GM18870 (cell line): Measurements from ENCODE around the gene ENTPD1.
"Not testable (repeated sequence)": the region's sequence is repeated elsewhere in the genome, so short reads cannot be mapped to it uniquely, and the experiment has no call there.

Source experiments
- ATAC-seq: cut with Tn5 transposase; IDR thresholded peaks from one replicate; pipeline ENCODE4 v1.9.1; 2021; ENCODE audit warnings: moderate library complexity; ENCODE audit not compliant: unreplicated experiment

The ENTPD1 gene

DNA sequence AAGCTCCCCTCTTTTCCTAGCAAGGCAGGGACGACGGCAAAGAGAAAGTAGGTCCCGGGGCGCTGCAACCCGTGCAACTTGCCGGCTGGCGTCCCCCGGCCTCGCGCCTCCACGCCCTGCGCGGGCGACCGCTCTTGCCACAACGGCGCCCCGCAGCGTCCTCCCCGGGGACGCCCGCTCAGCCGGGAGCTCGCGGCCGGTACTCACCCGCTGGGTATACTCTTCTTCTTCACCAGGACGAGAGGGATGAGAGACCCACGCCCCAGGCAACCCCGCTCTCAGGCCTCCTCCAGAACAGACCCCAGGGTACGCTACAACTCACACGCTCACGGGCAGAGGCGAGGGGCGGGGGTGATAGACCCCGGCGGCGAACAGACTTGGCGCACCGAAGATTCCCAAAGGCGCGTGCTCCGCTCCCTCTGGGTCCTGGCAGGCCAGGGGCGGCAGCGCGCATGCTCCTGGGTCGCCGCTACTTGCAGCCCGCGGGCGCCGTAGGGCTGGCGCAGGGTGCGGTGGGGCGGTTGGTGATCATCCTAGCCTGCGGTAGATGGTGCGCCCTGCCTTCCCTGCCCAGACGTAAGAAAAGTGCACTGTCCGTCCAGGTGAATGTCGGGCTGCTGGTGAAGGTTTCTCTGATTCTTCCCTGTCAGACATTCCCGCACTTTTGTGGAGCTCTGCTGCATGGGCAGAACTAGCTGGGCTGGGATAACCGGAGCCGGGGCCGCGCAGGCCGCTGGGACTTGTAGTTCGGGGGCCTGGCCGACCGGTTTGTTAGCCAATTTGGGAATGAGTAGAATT lies 151.7 kb downstream of the ENTPD1 start, which contains the start of gene CC2D2B:
Gene CC2D2B (plus strand): TSS at position 520 of the 798 bp plus-strand sequence. CDS start 3,349 bp downstream, outside the sequence.
- peak; percentile 70 for ATAC-seq

DNA sequence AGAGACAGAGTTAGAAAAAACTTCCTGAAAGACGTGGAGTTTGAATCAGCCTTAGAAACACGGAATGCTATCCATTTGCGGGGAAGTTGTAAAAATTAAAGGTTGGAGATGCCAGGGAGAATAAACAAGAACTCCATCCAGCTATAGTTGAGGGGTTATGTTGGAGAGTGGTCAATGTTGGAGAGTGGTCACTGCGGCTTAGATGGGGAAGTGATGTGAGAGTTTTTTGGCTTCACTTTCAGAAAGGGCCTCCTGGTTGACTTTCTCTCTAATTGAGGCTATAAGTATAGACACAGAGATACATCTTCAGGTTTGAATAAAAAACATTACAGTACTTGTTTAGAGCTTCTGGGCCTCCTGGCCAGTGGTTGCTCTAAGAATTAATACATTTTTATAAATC lies 152.5 kb downstream of the ENTPD1 start:
- no peak for ATAC-seq

DNA sequence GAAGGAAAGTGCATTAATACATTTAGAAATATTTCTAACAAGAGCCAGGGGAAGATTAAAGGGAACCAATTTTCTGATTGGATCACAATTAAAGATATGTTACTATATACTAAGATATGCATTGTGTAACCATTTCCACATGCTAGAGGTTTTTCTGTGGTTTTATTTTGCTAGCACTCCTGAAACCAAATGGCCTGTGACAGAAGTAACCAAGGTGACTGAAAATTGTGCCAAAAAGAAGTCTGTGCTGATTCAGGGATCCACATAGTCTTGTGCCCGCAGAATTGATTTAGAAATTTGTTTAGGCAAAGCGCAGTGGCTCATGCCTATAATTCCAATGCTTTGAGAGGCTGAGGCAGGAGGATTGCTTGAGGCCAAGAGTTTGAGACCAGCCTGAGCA lies 153.6 kb downstream of the ENTPD1 start:
- ATAC-seq, result no peak

DNA sequence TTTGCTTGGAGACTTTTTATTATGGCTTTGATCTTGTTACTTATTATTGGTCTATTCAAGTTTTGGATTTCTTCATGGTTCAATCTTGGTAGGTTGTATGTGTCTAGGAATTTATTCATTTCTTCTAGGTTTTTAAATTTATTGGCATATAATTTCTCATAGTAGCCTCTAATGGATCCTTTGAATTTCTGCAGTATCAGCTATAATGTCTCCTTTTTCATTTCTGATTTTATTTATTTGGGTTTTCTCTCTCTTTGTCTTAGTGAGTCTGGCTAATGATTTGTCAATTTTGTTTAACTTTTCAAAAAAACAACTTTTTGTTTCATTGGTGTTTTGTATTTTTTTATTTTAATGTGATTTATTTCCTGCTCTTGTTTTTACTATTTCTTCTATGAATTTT lies 160.1 kb downstream of the ENTPD1 start:
- ATAC-seq, result not testable (repeated sequence)
